SH-SY5Y (cell line): ENCODE results near the gene RRAD.

Experiments used
- GATA2 ChIP-seq: IDR thresholded peaks from 2 replicates; pipeline ENCODE4 v1.6.1; 2011; ENCODE audit warnings: mild to moderate bottlenecking, low read depth, low read length
- GATA3 ChIP-seq: IDR thresholded peaks from 2 replicates; pipeline ENCODE4 v1.6.1; 2011; ENCODE audit warnings: low read depth, mild to moderate bottlenecking, low read length, moderate library complexity

DNA sequence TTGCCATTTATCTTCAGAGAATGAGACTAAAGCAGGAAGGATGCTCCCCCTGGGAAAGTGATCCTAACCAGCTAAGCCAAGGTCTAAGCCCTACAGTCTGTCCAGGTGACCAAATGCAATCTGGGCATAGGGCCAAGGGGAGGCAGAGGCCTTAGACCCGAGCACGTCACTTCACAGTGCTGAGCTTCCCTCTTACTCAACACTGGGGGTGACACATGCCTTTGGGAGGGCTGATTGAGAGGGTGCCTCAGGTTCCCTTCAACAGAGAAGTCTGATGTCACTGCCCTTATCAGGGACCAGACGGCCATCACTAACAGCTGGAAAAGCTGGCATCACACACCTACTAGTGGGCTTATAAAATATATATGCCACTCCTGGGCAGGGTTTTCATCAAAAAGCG lies 4.9 kb upstream of the RRAD start:
- no peak for TF ChIP-seq GATA3
- no peak for TF ChIP-seq GATA2
